ENCODE results near the gene MAGI2. TPM values are rescaled to one million over a fixed set of nuclear protein-coding genes. Genes with fewer than 3 reads are reported as not detected.

MAGI2 gene
- total RNA-seq, 1 donor, result 18.8 TPM

GRCh38 chr7:78472519-78472918, 980.9 kb downstream of the MAGI2 start:
- TF ChIP-seq CTCF (IDR thresholded peaks at IDR 0.05; ENCODE audit: extremely low read depth, low read depth, low read length), result no peak
- Histone ChIP-seq H4K20me1 (ENCODE audit: insufficient read depth, low read length) (no peaks in the 10 kb centered on the region), H3K4me1 (ENCODE audit: insufficient read depth, low read length) (peaks cover 18% of the 10 kb centered on the region), H3K79me2 (ENCODE audit: insufficient read depth, low read length) (no peaks in the 10 kb centered on the region), H3K4me2 (ENCODE audit: insufficient read depth, low read length) (peak overlapping the region; percentile 6), H3K36me3 (ENCODE audit: insufficient read depth, low read length) (no peaks in the 10 kb centered on the region), H3K4me3 (ENCODE audit: insufficient read depth, low read length) (no peak overlapping the region), H3K27ac (ENCODE audit: low read depth, low read length) (no peak overlapping the region), H3K27me3 (ENCODE audit: insufficient read depth, low read length) (no peaks in the 10 kb centered on the region), H2AFZ (ENCODE audit: low read length) (no peak overlapping the region), H3K9me3 (ENCODE audit: low read depth, low read length) (no peaks in the 10 kb centered on the region)
- peak; percentile 9 for DNase-seq (ENCODE audit: insufficient read length, low spot score, missing footprints)

GRCh38 chr7:78465894-78466293, 987.6 kb downstream of the MAGI2 start:
- Histone ChIP-seq H2AFZ (ENCODE audit: low read length) (no peak overlapping the region), H3K9me3 (ENCODE audit: low read depth, low read length) (no peaks in the 10 kb centered on the region), H4K20me1 (ENCODE audit: insufficient read depth, low read length) (no peaks in the 10 kb centered on the region), H3K36me3 (ENCODE audit: insufficient read depth, low read length) (no peaks in the 10 kb centered on the region), H3K27me3 (ENCODE audit: insufficient read depth, low read length) (no peaks in the 10 kb centered on the region), H3K79me2 (ENCODE audit: insufficient read depth, low read length) (no peaks in the 10 kb centered on the region), H3K27ac (ENCODE audit: low read depth, low read length) (no peak overlapping the region), H3K4me1 (ENCODE audit: insufficient read depth, low read length) (no peaks in the 10 kb centered on the region), H3K4me2 (ENCODE audit: insufficient read depth, low read length) (no peak overlapping the region), H3K4me3 (ENCODE audit: insufficient read depth, low read length) (no peak overlapping the region)
- no peak for TF ChIP-seq CTCF (IDR thresholded peaks at IDR 0.05; ENCODE audit: extremely low read depth, low read depth, low read length)
- DNase-seq (ENCODE audit: insufficient read length, low spot score, missing footprints), result no peak

GRCh38 chr7:78463039-78463438, 990.4 kb downstream of the MAGI2 start:
- no peak for DNase-seq (ENCODE audit: insufficient read length, low spot score, missing footprints)
- Histone ChIP-seq H2AFZ (ENCODE audit: low read length) (no peak overlapping the region), H3K9me3 (ENCODE audit: low read depth, low read length) (no peaks in the 10 kb centered on the region), H3K79me2 (ENCODE audit: insufficient read depth, low read length) (no peaks in the 10 kb centered on the region), H3K27ac (ENCODE audit: low read depth, low read length) (no peak overlapping the region), H3K4me1 (ENCODE audit: insufficient read depth, low read length) (no peaks in the 10 kb centered on the region), H4K20me1 (ENCODE audit: insufficient read depth, low read length) (no peaks in the 10 kb centered on the region), H3K36me3 (ENCODE audit: insufficient read depth, low read length) (no peaks in the 10 kb centered on the region), H3K4me3 (ENCODE audit: insufficient read depth, low read length) (no peak overlapping the region), H3K4me2 (ENCODE audit: insufficient read depth, low read length) (no peak overlapping the region), H3K27me3 (ENCODE audit: insufficient read depth, low read length) (no peaks in the 10 kb centered on the region)
- TF ChIP-seq CTCF (IDR thresholded peaks at IDR 0.05; ENCODE audit: extremely low read depth, low read depth, low read length), result no peak

GRCh38 chr7:78450706-78451105, 1002.8 kb downstream of the MAGI2 start:
- Histone ChIP-seq H4K20me1 (ENCODE audit: insufficient read depth, low read length) (no peaks in the 10 kb centered on the region), H2AFZ (ENCODE audit: low read length) (no peak overlapping the region), H3K4me3 (ENCODE audit: insufficient read depth, low read length) (no peak overlapping the region), H3K9me3 (ENCODE audit: low read depth, low read length) (no peaks in the 10 kb centered on the region), H3K27me3 (ENCODE audit: insufficient read depth, low read length) (no peaks in the 10 kb centered on the region), H3K4me2 (ENCODE audit: insufficient read depth, low read length) (no peak overlapping the region), H3K79me2 (ENCODE audit: insufficient read depth, low read length) (no peaks in the 10 kb centered on the region), H3K27ac (ENCODE audit: low read depth, low read length) (no peak overlapping the region), H3K4me1 (ENCODE audit: insufficient read depth, low read length) (no peaks in the 10 kb centered on the region), H3K36me3 (ENCODE audit: insufficient read depth, low read length) (no peaks in the 10 kb centered on the region)
- DNase-seq (ENCODE audit: insufficient read length, low spot score, missing footprints), result no peak
- TF ChIP-seq CTCF (IDR thresholded peaks at IDR 0.05; ENCODE audit: extremely low read depth, low read depth, low read length), result no peak

Measured in osteoblast (primary cell).